ENCODE results near the gene TMEM18.

Gene TMEM18

GRCh38 chr2:618422-618990 is 58.7 kb downstream of the TMEM18 start:
- TF ChIP-seq, protein P1, sequence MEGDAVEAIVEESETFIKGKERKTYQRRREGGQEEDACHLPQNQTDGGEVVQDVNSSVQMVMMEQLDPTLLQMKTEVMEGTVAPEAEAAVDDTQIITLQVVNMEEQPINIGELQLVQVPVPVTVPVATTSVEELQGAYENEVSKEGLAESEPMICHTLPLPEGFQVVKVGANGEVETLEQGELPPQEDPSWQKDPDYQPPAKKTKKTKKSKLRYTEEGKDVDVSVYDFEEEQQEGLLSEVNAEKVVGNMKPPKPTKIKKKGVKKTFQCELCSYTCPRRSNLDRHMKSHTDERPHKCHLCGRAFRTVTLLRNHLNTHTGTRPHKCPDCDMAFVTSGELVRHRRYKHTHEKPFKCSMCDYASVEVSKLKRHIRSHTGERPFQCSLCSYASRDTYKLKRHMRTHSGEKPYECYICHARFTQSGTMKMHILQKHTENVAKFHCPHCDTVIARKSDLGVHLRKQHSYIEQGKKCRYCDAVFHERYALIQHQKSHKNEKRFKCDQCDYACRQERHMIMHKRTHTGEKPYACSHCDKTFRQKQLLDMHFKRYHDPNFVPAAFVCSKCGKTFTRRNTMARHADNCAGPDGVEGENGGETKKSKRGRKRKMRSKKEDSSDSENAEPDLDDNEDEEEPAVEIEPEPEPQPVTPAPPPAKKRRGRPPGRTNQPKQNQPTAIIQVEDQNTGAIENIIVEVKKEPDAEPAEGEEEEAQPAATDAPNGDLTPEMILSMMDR (IDR thresholded peaks at IDR 0.05; ENCODE audit: insufficient read depth, low read length, poor library complexity, severe bottlenecking): no peak
- Histone ChIP-seq H3K27me3 (replicated peaks; ENCODE audit: control insufficient read depth, insufficient read depth, low read length) (no peaks in the 10 kb centered on the region), H3K36me3 (ENCODE audit: control insufficient read depth, insufficient read depth, low read length) (no peaks in the 10 kb centered on the region), H3K4me3 (replicated peaks; ENCODE audit: low read depth, low read length) (no peak overlapping the region)
- DNase-seq (ENCODE audit: extremely low read depth, insufficient read length): no peak

DNA sequence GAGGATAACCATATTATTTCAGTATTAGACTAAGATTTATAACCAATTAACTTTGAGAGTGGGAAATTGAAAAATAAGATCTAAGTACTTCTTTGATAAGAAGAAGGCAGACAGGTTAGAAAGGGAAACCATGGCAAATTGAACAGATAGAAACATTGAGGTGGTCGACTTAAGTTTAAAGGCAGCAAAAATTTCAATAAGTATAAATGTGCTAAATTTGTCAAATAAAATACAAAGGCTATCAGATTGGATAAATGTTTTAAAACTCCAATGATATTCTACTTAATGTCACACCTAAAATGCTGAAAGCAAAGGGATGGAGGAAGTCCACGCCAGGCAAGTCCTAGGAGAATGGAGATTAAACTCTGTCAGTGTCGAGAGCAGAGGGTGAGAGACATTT is 59.2 kb downstream of the TMEM18 start:
- no peak for DNase-seq (ENCODE audit: extremely low read depth, insufficient read length)
- no peaks in the 10 kb centered on the region for H3K27me3 ChIP-seq (replicated peaks; ENCODE audit: control insufficient read depth, insufficient read depth, low read length)
- TF ChIP-seq, protein P1 (IDR thresholded peaks at IDR 0.05; ENCODE audit: insufficient read depth, low read length, poor library complexity, severe bottlenecking): no peak
- H3K36me3 ChIP-seq (ENCODE audit: control insufficient read depth, insufficient read depth, low read length): no peaks in the 10 kb centered on the region
- H3K4me3 ChIP-seq (replicated peaks; ENCODE audit: low read depth, low read length): no peak overlapping the region
